Activated CD4-positive, CD25-positive, alpha-beta regulatory T cell (primary cell): ENCODE results near the gene MPG.
A peak's percentile ranks its signal among the peaks of the same experiment; 100 is the strongest.
"Not testable (repeated sequence)": the region's sequence is repeated elsewhere in the genome, so short reads cannot be mapped to it uniquely, and the experiment has no call there.

ENCODE experiments used
- DNase-seq, 4 experiments: peaks; one replicate each; lab custom pipeline; 2025; lab: John Stamatoyannopoulos, UW

Gene MPG, protein sequence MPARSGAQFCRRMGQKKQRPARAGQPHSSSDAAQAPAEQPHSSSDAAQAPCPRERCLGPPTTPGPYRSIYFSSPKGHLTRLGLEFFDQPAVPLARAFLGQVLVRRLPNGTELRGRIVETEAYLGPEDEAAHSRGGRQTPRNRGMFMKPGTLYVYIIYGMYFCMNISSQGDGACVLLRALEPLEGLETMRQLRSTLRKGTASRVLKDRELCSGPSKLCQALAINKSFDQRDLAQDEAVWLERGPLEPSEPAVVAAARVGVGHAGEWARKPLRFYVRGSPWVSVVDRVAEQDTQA

DNA sequence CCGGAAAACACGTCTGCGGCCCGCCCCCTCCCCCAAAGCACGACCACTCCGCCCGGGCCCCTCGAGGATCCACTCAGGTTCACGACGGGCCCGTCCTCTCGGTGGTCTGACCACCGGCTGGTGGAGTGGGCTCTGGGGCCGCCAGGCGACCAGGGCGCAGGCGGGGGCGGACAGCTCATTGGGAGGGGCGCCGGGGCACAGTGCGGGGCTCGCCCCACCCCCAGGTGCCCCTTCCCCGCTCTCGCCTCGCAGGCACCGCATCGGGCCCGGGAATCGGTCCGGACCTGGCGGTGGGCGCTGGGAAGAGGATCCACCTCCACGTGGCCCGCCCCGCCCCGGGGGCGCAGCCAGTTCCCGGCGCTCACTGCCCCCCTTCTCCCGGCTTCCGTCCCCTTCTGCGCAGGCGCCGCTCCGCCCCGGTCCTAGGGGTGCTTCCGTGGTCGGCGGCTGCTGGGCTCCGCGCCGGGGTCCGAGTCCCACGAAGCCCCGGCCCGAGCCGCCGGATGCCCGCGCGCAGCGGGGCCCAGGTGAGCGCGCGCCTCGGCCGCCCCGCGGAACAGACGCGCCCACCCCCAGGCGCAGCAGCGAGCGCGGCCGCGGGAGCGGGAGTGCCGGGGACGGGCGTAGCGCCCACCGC is at the start of gene MPG:
Gene MPG (plus strand): TSS at position 419 of the 637 bp plus-strand sequence. CDS start 85 bp downstream, at position 504.
- DNase-seq: peak; percentile 65 to 71 (median 68)

- DNase-seq: not testable (repeated sequence)
Observed at GRCh38 chr16:30627-31026, 47.4 kb upstream of the MPG start.

GRCh38 chr16:33154-33876 is 44.7 kb upstream of the MPG start:
- DNase-seq: not testable (repeated sequence)

DNA sequence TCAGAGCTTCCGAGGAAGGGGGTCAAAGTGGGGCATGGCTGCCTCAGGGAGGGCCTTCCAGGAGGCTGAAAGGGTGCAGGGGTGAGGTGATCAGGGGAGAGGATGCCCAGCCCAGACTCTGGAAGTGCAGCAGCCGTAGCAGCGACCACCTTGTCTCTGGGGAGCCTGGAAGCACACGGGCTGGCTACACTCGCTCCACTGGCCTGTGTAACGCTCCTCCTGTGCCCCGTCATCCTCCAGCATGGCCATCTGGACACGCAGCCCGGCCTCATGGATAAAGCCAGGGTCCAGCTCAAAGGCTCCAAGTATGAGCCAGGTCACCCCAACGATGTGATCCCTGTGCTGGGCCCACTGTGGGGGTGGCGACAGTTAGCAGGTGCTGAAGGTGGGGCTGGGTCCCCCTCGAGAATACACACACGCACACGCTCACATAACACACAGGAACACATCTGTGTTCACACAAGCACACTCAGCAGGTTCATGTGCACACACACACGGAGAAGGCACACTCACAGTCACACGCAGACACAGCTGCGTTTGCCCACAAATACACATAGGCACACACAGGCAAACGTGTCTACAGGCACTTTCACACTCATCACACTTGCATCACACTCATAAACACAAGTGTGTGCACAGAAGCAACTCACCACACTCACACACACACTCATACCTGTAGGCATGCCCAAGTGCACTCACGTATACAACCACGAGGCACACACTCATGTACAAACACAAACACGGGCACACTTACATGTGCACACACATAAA is 44.0 kb upstream of the MPG start:
- no peak for DNase-seq

GRCh38 chr16:34648-34987 is 43.4 kb upstream of the MPG start:
- no peak for DNase-seq

DNA sequence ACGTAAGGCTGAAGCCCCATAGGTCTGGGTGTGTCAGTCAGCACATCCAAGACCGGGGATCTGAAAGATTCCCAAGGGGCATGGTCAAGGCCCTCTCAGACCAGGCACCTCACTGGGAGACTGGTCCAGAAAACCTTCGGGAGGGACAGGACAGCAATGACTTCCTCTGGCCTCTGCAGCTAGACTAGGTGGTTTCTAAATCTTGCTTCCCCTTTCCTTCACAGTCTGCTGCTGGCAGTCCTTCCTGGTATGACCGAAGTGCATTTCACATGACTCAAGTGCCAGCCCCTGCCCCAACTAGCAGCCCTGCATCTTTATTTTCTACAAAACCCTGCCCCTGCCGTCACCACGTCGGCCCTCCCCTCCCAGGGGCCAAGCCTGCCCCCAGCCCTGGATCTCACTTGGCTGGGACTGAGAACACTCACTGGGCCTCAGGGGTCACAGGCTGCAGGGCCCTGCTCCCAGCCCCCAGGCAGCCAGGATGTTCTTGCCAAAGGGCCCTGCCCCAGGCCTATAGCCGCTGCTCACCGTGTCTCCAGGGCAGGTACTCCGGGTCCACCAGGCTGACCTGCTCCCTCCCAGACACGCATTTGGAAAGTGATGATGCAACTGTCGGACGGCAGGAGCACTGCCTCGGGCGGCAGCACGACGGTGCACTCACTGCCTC is 42.9 kb upstream of the MPG start:
- no peak for DNase-seq

DNA sequence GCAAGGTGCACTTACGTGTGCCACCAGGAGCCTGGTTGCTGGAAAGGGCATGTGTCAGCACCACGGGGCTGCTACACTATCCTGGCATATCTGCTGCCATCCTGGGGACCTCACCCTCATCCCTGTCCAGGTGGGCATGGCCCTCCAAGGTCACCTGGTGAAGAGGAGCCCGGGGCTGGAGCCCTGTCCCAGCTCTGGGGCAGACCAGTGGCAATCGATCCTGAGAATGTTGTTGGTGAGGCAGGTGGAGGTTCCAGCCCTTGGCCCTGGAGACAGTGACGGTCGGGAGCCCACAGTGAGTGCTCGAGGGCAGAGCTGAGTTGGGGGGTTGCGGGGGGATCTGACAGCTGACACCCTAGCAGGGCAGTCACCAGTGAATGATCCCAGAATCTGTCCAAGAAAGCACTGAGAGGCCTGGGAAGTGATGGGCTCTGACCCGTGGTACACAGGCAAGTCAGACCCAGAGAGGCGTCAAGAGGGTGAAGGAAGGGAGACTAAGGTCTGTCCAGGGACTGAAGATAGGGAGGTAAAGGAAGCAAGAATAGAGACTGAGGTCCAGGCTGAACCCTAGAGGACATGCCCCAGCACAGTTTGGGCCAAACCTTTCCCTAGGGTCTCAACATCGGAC is 42.2 kb upstream of the MPG start:
- no peak for DNase-seq

GRCh38 chr16:36336-36984 is 41.6 kb upstream of the MPG start:
- DNase-seq: no peak

DNA sequence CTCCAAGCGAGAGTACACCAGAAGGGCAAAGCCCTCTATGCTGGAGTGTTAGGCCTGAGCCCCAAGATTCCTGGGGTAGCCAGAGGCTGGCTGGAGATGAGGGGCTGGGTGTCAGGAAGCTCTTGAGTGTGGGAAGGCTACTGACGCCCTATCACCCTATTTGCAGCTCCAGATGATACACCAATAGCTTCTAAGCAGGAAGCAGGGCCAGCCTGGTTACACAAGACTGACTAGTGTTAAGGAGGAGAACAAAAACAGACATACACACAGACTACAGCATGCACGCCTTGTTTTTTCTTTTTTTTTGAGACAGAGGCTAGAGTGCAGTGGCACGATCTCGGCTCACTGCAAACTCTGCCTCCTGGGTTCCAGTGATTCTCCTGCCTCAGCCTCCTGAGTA is 40.5 kb upstream of the MPG start:
- DNase-seq: no peak

GRCh38 chr16:38206-38605 is 39.8 kb upstream of the MPG start:
- not testable (repeated sequence) for DNase-seq

- DNase-seq: peak in 2 of 4 experiments; percentile 30 to 40
Observed at GRCh38 chr16:38941-39892, 38.8 kb upstream of the MPG start.

DNA sequence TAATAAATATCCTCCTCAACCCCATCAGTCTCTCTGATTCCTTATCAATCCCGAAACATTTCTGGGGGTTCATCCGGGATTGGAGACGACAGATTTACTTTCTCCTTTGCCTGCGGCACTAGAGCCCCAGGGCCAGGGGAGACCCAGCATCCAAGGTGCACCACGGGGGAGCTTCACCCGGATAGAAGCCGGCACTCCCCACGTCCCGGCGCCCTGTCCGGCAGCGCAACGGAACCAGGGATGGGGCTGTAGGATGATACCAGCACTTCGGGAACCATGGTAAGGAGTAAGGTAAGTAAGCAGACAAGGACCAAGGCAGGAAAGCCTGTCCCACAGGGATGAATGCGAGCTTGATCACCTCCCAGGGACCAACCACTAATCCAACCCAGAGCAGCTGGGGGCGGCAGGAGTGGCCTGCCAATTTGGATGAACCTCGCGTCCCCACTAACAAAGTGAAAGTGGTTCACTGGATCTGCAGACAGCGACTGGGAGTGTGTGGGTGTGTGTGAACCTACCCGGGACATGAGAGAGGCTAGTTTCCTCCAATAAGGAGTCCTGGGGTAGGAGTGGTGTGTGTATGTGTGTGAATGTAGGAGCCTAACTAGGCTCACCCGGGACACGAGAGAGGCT is 36.5 kb upstream of the MPG start:
- DNase-seq: no peak

GRCh38 chr16:42069-42457 is 36.0 kb upstream of the MPG start:
- no peak for DNase-seq

DNA sequence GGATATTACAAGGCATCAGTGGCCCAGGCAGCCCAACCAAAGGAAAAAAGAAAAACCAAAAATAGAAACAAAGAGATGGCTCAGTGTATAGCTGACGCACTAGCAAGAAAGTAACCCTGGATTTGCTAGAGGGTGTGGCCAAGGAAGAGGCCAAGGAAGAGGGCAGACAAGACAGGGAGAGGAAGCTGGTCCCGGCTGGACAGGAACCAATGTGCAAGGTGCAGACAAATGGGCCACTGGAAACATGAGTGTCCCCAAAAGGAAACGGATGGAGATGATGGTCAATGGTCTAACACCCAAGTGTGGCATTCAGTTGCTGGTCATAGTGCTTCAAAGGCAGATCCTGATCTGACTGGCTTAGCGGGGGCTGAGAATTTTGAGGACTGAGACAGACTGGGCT is 35.3 kb upstream of the MPG start:
- DNase-seq: no peak

GRCh38 chr16:43294-43693 is 34.7 kb upstream of the MPG start:
- no peak for DNase-seq

DNA sequence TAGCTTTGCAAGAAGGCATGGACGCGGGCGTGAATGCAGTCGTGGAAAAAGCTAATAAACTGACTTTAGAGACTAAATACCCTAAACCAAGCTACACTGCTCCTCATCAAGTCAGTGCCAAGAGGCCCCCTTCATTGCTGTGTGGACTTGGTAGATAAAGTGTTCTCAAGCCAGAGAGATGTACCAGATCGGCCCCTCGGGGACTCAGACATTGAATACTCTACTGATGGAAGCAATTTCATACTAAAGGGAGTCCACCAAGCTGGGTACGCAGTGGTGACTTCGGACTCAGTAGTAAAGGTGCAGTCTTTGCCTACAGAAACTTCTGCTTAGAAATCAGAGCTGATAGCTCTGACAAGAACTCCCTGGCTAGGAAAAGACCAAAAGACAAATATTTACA is 33.4 kb upstream of the MPG start:
- DNase-seq: no peak

DNA sequence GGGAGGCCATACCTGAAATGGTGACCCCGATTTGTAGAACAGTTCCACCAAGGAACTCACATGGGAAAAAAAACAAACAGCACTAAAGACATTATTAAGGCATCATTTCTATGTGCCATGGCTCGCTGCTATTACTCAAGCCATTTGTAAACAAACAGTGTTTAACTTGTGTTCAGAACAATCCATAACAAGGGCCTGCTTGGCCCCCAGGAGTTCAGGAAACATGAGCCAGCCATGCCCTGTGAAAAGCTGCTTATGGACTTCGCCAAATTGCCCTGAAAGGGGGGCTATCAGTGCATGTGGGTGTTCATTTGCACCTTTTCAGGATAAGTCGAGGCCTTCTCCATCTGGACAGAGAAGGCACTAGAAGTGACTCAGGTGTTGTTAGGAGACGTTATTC is 32.6 kb upstream of the MPG start:
- no peak for DNase-seq

DNA sequence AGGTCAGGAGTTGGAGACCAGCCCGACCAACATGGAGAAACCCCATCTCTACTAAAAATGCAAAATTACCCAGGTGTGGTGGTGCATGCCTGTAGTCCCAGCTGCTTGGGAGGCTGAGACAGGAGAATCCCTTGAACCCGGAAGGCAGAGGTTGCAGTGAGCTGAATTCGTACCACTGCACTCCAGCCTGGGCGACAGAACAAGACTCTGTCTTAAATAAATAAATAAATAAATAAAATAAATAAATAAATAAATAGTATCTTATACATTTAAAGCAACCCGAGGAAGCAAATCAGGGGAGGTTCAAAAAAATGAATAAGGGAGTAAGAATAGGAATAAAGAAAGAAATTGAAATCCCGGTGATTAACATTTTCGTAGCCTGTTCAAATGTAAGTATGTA is 31.5 kb upstream of the MPG start:
- not testable (repeated sequence) for DNase-seq

- no peak for DNase-seq
Observed at GRCh38 chr16:47234-47633, 30.8 kb upstream of the MPG start.
